ENCODE results near the gene EYS.

- TF ChIP-seq CTCF (IDR thresholded peaks at IDR 0.05) (no peak), POLR2A (IDR thresholded peaks at IDR 0.05) (no peak), EP300 (IDR thresholded peaks at IDR 0.05) (no peak), POLR2AphosphoS5 (IDR thresholded peaks at IDR 0.05) (no peak)
Measured at GRCh38 chr6:64786736-64787135, 920.3 kb downstream of the EYS start.

Measured in stomach (tissue), 4 donors.